ENCODE data around the gene QRFP.

- TF ChIP-seq POLR2A (IDR thresholded peaks at IDR 0.05) (no peak), CTCF (IDR thresholded peaks at IDR 0.05) (no peak)
These were observed 11.8 kb downstream of the QRFP start for GRCh38 chr9:130884542-130885483.

Measured in right lobe of liver (tissue), 4 donors.